ENCODE measurements around the gene TBC1D22A. TPM values are rescaled to one million over a fixed set of nuclear protein-coding genes. Genes with fewer than 3 reads are reported as not detected.

TBC1D22A gene
- total RNA-seq, 2 donors from 2014 or later = 28.9 to 31.3 TPM

GRCh38 chr22:46792841-46793261 is 30.4 kb downstream of the TBC1D22A start:
- Histone ChIP-seq H3K27ac (no peak overlapping the region), H3K36me3 (peaks cover 22% of the 10 kb centered on the region), H3K9me3 (no peaks in the 10 kb centered on the region), H3K4me1 (ENCODE audit: control insufficient read depth in 1 of 2, low read depth in 2 of 2) (peaks cover 11 to 14% of the 10 kb centered on the region in 2 donors), H3K27me3 (replicated peaks; ENCODE audit: insufficient read depth) (no peaks in the 10 kb centered on the region), H3K4me3 (no peak overlapping the region)
- ATAC-seq (ENCODE audit: insufficient number of reproducible peaks, low FRiP score, low read depth) = no peak
- DNase-seq (ENCODE audit: low spot score) = no peak
- TF ChIP-seq CTCF (IDR thresholded peaks at IDR 0.05) = no peak

- H3K27me3 ChIP-seq (replicated peaks; ENCODE audit: insufficient read depth) = no peaks in the 10 kb centered on the region
- peaks cover 11 to 15% of the 10 kb centered on the region in 2 donors for H3K4me1 ChIP-seq (ENCODE audit: control insufficient read depth in 1 of 2, low read depth in 2 of 2)
- no peak overlapping the region for H3K4me3 ChIP-seq
- no peak for ATAC-seq (ENCODE audit: insufficient number of reproducible peaks, low FRiP score, low read depth)
- H3K36me3 ChIP-seq = peaks cover 22% of the 10 kb centered on the region
- no peak for TF ChIP-seq CTCF (IDR thresholded peaks at IDR 0.05)
- no peaks in the 10 kb centered on the region for H3K9me3 ChIP-seq
- H3K27ac ChIP-seq = no peak overlapping the region
- no peak for DNase-seq (ENCODE audit: low spot score)
Observed at GRCh38 chr22:46793497-46793896, 31.0 kb downstream of the TBC1D22A start.

GRCh38 chr22:46794067-46794466 is 31.6 kb downstream of the TBC1D22A start:
- Histone ChIP-seq H3K4me1 (ENCODE audit: control insufficient read depth in 1 of 2, low read depth in 2 of 2) (peaks cover 11 to 17% of the 10 kb centered on the region in 2 donors), H3K9me3 (no peaks in the 10 kb centered on the region), H3K4me3 (no peak overlapping the region), H3K27ac (no peak overlapping the region), H3K27me3 (replicated peaks; ENCODE audit: insufficient read depth) (no peaks in the 10 kb centered on the region), H3K36me3 (peaks cover 22% of the 10 kb centered on the region)
- DNase-seq (ENCODE audit: low spot score) (no peak), ATAC-seq (ENCODE audit: insufficient number of reproducible peaks, low FRiP score, low read depth) (no peak)
- TF ChIP-seq CTCF (IDR thresholded peaks at IDR 0.05) = no peak

- TF ChIP-seq CTCF (IDR thresholded peaks at IDR 0.05) = no peak
- H3K4me1 ChIP-seq (ENCODE audit: control insufficient read depth in 1 of 2, low read depth in 2 of 2) = peaks cover 11 to 17% of the 10 kb centered on the region in 2 donors
- no peak overlapping the region for H3K27ac ChIP-seq
- peaks cover 22% of the 10 kb centered on the region for H3K36me3 ChIP-seq
- ATAC-seq (ENCODE audit: insufficient number of reproducible peaks, low FRiP score, low read depth) = no peak
- no peak for DNase-seq (ENCODE audit: low spot score)
- H3K27me3 ChIP-seq (replicated peaks; ENCODE audit: insufficient read depth) = no peaks in the 10 kb centered on the region
- H3K4me3 ChIP-seq = no peak overlapping the region
- H3K9me3 ChIP-seq = no peaks in the 10 kb centered on the region
Observed at GRCh38 chr22:46794491-46794890, 32.0 kb downstream of the TBC1D22A start.

GRCh38 chr22:46795140-46795539 is 32.7 kb downstream of the TBC1D22A start:
- Histone ChIP-seq H3K27me3 (replicated peaks; ENCODE audit: insufficient read depth) (no peaks in the 10 kb centered on the region), H3K36me3 (peaks cover 27% of the 10 kb centered on the region), H3K9me3 (no peaks in the 10 kb centered on the region), H3K27ac (no peak overlapping the region), H3K4me3 (no peak overlapping the region), H3K4me1 (ENCODE audit: control insufficient read depth in 1 of 2, low read depth in 2 of 2) (peaks cover 11 to 17% of the 10 kb centered on the region in 2 donors)
- no peak for TF ChIP-seq CTCF (IDR thresholded peaks at IDR 0.05)
- ATAC-seq (ENCODE audit: insufficient number of reproducible peaks, low FRiP score, low read depth) = no peak
- DNase-seq (ENCODE audit: low spot score) = no peak
